Fibroblast of skin of left biceps (primary cell): ENCODE data around the gene GALR3.

Experiments used
- DNase-seq, 2 experiments: peaks; one replicate each; pipeline ENCODE4 v3.0.0-alpha.2; 2013; ENCODE audit warnings: low read depth in 2 of 2

The GALR3 gene

DNA sequence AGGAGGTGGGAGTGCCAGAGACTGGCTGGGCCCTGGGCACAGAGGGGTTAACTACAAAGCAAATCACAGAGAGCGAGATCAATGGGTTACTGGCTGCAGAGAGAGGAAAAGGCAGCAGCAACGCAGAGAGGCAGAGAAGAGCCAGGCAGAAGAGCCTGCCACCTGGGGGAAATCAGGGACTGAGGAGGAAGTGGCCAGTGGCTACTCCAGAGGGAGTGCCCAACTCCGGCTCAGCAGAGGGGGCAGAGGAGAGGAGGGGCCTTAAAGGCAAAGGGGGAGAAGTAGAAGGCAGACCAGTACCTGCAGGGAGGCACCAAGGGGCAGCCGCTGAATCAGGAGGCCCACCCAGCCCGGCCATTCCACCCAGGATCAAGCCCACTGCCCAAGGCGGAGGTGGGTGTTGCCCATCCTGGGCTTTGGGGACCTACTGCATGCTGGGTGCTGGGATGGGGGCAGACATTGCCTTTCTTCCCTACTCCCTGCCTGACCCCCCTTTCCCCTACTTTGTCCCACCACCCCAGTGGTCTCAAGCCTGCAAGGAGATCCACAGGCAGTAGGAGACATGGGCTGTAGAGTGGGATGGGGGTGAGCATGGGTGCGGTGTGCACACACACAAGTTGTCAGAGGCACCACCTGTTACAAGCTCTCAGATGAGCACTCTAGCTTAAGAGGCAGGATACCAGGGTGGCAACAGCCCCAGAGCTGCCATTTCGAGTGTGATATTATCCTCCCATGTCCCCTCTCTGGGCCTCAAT, 926 bp upstream of the GALR3 start:
- DNase-seq: no peak

DNA sequence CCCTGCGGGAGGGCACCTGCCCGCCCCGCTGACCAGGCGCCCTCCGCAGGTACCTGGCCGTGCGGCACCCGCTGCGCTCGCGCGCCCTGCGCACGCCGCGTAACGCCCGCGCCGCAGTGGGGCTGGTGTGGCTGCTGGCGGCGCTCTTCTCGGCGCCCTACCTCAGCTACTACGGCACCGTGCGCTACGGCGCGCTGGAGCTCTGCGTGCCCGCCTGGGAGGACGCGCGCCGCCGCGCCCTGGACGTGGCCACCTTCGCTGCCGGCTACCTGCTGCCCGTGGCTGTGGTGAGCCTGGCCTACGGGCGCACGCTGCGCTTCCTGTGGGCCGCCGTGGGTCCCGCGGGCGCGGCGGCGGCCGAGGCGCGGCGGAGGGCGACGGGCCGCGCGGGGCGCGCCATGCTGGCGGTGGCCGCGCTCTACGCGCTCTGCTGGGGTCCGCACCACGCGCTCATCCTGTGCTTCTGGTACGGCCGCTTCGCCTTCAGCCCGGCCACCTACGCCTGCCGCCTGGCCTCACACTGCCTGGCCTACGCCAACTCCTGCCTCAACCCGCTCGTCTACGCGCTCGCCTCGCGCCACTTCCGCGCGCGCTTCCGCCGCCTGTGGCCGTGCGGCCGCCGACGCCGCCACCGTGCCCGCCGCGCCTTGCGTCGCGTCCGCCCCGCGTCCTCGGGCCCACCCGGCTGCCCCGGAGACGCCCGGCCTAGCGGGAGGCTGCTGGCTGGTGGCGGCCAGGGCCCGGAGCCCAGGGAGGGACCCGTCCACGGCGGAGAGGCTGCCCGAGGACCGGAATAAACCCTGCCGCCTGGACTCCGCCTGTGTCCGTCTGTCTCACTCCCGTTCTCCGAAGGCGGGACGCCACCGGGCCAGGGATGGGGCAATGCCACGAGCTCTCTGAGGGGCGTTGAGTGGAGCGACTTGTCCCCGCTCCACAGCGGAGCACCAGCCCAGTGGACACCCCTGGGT, 1.8 kb downstream of the GALR3 start:
- no peak for DNase-seq

DNA sequence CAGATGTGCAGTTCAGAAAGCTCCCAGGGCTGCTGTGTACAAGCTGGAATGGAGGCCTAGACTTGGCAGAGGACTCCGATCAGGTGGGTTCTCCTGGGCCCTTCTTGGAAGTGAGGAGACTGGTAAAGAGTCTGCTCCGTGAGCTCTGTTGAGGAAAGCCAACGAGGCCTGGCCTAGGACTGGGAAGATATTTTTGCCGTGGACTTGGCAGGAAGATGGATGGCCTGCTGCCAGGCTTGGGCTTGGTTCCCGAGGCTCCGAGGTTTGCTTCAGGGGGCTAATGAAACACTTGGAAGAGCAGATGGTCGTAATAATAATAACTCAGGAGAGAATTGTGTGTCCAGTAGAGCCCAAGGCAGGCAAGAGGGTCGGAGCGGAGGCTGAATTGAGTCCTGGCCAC, 3.9 kb downstream of the GALR3 start:
- DNase-seq: no peak

DNA sequence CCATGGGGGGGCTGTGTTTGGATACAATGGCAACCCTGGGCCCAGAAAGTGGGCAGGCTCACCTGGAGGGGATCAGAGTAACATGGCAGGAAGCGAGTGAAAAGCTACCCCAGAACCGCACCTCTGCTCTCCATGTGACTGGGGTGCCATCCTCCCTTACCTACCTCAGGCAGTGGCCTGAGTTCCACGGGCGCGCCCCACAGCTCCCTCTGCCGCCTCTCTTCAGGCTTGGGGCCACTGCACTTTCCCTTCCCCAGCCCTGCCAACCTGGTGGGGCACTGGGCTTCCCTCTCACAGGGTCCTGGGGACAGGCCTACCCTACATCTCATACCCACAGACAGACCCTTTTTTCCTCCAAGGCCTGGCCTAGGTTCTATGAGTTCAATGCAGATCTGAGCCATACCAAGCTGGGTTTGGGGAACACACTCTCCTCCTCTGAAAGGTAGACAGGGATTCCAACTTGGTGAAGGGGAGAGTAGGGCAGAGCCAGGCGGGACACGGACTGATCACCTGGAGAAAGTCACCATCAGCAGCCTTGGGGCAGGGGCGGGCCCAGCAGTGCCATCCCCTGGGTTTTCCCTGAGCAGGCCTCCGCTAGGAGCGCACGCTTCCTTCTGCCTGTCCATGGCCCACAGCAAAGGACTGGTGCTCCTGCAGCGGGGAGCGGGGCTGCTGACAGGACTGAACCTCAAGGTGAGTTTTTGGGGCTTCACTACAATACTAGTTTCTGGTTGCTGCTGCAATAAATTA, 7.1 kb downstream of the GALR3 start:
- DNase-seq: no peak

DNA sequence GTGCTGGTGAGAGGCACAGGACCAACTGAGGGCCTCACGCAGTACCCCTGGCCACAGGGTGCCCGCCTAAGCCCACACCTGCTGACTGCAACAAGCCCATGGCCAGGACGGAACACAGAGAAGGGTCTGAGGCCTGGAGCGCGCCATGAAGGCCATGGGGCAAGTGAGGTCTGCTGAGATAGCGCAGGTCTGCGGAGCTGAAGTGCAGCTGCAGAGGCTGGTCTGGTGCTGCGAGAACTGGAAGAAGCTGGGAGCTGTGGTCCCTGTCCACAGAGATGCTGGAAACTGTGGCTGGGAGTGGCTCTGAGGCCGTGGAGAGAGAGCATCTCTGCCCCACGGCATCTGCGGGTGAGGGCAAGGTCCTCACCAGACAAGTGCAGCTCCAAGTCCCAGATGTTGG, 8.3 kb downstream of the GALR3 start:
- DNase-seq: no peak

DNA sequence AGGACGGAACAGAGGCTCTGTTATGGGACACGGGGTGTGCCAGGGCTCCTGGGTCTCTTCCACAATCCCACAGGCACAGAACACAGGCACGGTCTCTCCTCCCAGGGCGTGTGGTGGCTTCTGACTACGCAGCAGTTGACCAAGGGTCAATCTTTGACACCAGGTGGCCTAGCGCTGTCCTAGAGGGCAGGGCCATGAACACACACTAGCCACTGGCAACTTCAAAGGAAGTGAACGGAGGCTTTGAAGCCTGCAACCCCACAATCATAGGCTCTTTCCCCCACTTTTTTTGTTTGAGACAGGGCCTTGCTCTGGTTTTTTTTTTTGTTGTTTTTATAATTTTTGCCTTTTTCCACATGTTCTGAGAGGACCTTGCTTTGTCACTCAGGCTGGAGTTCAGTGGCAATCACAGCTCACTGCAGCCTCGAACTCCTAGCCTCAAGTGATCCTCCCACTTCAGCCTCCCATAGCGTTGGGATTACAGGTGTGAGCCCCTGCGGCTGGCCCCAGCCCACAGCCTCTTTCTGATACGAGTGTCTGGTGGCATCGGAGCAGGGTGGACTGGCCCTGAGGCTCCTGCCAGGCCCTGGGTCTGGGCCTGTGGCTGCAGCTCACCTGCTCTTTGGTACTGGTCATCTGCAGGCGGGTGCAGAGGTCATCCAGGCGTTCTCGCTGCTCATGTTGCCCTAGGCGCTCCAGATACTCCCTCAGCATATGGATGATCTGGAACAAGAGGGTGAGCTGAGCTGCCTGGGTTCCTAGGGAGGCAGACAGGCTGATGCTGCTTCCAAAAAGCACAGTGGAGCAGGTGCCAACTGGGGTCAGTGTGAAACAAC, 9.1 kb downstream of the GALR3 start:
- no peak for DNase-seq

DNA sequence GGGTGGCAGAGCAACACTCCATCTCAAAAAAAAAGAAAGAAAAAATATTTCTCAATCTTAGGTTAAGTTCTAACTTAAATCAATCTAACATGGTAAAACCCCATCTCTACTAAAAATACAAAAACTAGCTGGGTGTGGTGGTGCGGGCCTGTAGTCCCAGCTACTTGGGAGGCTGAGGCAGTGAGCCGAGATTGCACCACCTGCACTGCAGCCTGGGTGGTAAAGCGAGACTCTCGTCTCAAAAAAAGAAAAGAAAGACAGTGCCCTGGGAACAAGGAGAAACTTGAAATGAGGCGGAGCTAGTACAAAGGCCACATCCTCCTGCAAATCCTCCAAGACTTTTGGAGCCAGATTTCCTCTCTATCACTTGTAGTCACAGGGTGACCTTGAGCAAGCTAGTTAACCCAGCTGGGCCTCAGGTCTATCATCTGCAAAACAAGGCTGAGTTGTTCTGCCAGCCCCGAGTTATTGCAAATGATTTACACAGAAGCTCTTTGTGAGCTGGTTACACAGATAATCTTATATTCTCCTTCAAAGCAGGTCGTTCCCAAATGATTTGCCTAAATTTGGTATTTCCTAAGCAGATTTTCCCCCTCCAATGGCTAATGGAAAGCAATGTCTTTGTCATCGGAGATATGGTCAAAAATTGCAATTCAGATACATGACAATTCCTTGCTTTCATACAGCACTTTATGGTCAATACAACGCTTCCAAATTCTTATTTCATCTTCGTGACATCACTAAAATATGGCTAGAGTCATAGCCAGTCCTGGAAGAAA, 19.0 kb downstream of the GALR3 start:
- DNase-seq: no peak

DNA sequence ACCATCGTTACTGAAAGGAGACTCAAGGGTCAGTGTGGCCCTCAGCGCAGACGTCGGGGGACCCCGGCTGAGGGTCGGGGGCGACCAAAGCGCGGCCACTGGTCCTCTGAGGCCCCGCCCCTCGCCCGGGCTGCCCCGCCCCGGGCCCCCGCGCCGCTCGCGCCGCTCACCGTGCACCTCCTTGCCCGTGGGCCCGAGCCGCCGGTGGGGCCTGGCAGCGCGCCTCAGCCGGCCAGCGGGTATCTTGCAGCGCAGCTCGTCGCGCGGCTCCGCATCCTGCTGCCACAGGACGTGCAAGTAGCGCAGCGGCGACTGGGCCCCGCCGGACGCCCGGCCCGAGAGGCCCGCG, 20.5 kb downstream of the GALR3 start:
- no peak for DNase-seq

DNA sequence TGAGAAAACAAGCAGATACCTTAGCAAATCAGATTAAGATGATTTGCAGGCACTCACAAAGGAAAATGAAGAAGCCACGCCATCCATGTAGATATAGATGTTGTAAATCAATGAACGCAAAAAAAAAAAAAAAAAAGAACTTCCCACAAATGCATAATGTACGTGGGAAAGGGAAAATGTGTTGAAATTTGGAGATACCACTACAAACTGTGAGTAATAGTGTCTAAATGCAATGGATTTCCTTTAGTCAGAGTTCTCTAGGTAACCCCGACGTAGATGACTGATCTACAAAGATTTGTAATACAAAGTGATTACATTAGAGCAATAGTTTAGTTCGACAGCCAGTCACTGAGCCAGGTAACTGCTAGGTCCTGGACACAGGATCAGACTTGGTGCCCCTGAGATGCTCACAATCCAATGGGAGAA, 21.7 kb downstream of the GALR3 start:
- DNase-seq: no peak

DNA sequence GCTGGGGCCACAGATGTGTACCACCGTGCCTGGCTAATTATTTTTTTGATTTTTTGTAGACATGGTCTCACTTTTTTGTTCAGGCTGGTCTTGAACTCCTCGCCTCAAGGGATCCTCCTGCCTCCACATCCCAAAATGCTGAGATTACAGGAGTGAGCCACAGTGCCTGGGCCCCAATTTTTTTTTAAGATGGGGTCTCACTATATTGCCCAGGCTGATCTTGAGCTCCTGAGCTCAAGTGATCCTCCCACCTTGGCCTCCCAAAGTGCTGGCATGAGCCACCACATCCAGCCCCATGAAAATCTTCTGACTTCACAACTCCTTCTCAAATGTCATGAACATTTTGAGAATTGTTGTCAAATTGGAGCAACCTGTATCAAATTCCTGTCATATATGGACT, 23.3 kb downstream of the GALR3 start:
- no peak for DNase-seq

DNA sequence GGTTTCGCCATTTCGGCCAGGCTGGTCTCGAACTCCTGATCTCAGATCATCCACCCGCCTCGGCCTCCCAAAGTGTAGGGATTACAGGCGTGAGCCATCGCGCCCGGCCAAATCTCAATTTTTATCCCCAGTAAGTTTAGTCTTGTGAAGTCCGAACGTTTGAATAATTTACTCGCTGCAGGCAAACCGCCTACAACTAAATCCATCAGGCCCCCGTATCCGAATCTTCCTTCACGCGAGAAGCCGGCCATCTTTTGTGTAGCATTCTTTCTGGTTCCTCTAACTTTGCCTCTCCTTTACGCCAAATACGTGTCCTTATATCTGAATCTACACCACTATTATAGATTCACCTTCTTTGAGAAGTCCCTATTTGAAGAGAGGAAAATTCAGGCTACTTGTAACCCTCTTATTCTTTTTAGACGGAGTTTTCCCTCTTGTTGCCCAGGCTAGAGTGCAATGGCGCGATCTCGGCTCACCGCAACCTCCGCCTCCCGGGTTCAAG, 25.5 kb downstream of the GALR3 start:
- no peak for DNase-seq

DNA sequence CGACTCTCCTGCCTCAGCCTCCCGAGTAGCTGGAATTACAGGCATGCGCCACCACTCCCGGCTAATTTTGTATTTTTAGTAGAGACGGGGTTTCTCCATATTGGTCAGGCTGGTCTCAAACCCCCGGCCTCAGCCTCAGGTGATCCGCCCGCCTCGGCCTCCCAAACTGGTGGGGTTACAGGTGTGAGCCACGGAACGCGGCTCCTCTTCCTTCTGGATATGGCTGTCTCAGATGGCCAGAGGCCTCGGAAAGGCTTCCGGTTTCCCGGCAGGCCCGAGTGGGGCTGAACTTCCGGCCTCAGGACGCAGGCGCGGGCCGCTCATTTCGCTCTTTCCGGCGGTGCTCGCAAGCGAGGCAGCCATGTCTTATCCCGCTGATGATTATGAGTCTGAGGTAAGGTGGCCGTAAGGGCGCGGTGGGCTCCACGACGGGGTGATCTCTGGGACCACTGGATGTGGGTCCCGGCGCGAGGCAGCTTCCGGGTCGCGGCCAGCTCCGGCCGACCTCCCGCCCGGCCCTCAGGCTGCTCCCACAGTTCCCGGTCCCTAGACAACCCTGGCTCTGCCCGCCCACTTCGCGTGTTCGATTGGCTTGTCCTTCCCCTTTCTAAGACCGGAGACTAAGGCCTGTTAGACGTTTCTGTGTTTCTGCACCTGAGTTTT, 26.0 kb downstream of the GALR3 start, which contains the start of gene EIF3L:
TSS of gene EIF3L (plus strand) at position 331 of the 663 bp plus-strand sequence. CDS start at position 362, 31 bp downstream.
- peak; percentile 45 to 53 for DNase-seq

DNA sequence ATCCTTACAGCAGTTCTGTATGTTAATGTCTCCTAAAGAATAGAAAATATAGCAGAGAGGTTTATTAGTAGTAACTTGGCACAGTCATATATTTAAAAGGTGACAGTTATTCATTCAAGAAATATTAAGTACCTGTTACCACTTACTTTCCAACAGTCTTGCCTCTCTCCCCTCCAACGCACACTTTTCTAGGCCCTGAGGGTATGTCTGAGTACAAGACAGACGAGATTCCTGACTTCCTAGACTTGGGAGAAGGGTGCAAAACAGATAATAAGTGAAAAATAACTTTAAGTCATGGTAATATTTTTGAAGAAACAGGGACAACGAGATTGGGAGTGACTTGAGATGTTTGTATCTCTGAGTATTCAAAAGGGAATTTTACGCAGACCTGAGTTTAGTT, 27.6 kb downstream of the GALR3 start:
- no peak for DNase-seq

DNA sequence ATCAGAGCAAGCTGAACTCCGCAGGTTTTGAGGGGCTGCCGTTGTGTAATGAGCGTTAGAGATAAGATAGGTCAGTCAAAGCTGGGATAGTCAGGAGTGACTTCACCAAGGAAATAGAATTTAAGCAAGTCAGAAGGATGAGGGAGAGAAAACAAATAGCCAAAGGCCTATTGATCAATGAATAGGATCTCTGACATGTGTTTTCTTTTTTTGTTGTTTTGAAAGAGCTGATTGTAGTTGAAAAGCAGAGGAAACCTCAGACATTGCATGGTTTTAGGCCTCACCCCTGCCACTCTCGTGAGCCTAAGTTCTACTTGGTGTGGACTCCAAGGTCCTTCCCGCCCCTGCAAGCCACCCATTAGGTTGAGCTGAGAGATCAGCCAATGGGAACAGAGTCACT, 29.2 kb downstream of the GALR3 start:
- DNase-seq: no peak

DNA sequence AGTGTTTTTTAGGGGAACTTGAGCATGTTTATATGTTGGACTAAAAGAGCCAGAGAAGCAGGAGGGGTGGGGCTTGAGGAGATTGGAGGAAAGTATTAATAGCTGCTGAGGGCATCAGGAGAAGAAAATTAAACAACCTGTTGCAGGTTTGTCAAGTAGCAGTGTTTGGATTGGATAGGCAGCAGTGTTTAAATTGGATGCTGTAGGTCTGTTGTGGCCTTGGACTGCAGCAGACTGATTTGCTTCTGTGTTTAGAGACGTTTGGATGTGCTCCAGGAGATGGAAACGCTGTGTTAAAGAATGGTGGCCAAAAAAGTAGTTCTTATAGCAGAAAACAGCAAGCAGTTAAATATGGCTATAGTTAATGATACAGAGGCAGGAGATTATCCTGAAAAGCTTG, 31.8 kb downstream of the GALR3 start:
- DNase-seq: no peak

DNA sequence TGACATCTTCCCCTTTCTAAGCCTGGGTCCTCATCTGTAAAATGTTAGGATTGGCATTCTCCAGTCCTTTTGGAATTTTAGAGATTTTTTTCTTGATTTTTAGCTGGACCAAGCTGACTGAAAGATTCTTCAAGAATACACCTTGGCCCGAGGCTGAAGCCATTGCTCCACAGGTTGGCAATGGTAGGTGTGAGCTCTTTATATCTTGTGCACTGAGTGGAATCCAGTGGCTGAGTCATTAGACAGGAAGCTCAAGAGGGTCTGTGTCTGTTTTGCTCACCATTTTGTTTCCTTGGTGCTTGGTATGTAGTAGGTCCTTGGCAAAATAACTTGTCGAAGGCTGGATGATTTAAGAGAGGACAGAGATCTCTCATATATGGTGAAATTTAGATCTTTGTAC, 32.3 kb downstream of the GALR3 start:
- DNase-seq: no peak

DNA sequence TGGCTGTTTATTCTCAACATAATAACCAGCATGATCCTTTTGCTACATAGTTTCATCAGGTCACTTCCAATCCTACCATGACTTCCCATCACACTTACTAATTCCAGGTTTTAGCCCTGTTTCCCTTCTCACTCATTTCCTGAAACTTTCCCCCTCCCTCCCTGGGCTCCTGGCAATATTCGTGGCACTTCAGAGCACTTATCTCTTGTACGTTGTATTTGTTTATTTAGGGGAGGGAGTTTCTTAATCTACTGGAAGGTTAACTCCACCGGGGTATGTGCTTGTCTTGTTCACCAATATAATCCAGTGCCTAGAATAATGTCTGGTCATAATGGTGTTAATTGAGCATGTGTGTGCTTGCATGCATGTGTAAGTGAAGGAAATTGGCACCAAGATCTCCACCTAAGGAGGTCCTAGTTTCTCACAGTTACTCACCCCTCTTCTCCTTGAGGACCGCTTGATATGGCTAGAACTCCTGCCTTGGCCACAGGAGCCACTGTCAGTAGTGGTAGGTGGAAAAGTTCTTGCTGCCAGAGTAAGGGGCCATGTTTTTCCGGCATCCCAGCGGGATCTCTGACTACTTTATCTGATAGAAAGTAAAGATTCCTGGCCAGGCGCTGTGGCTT, 37.7 kb downstream of the GALR3 start:
- no peak for DNase-seq

DNA sequence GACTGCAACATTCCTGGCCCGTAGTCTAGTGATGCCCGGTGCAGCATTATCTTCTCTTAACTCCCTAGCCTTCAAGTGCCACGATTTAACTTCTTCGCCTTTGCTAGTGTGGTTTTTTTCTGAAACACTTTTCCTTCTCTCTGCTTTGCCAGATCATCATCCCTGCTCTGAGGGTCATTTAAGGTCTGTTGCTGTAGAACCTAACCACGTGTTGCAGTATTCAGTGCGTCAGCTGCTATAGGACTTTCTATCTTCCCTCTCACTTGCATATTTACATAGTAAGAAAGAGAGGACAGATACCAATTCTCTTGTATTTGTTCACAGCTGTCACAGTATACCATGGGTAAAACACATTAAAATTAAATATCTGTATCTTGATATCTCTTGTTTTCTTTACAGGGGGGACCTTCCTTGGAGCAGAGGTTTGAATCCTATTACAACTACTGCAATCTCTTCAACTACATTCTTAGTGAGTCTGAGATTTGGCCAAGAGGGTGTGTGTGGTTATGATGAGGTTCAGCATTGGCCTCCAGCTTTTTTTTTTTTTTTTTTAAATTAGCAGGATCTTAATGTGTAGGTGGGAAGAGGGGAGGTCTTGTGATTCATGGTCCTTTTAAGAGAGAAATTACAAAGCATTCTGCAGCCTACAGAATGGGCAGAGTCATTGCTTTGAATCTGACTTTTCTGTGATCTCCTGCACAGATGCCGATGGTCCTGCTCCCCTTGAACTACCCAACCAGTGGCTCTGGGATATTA, 39.6 kb downstream of the GALR3 start:
- no peak for DNase-seq

DNA sequence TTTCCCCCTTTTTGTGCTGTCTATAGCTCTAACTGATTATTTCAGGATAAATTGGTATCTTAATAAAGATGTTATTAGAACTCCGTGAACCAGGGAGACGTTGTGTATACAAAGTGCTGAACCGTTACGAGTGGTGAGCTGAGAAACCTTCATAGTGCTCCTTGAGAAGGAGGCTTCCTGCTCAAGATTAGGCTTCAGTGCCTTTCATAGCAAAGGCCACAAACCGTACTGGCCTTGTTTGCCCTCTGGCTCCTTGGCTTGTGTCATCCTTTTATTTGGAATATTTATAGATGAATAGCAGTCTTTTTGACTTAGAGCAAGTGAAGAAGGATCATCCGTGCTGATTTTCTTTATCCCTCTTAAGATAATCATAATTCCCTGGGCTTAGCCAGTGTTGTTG, 42.3 kb downstream of the GALR3 start:
- no peak for DNase-seq
